Panc1 (cell line): ENCODE measurements around the gene OR8A1.

ENCODE experiments used
- CTCF ChIP-seq: fragments of 450-650 bp; IDR thresholded peaks from 2 replicates; pipeline ENCODE4 v1.5.1; 2017; ENCODE audit warnings: mild to moderate bottlenecking
- POLR2AphosphoS5 ChIP-seq: IDR thresholded peaks from 2 replicates; pipeline ENCODE4 v1.6.1; 2012; ENCODE audit warnings: mild to moderate bottlenecking, low read depth, low read length, moderate library complexity
- REST ChIP-seq, 2 experiments: IDR thresholded peaks; 2 replicates each; pipeline ENCODE4 v1.6.1; 2011 to 2012; ENCODE audit warnings: low read depth in 2 of 2, control low read depth in 1 of 2, low read length in 1 of 2, mild to moderate bottlenecking in 1 of 2, moderate library complexity in 1 of 2; ENCODE audit not compliant: insufficient read depth in 1 of 2
- SIN3A ChIP-seq: IDR thresholded peaks from 2 replicates; pipeline ENCODE4 v1.6.1; 2012; ENCODE audit warnings: low read depth, mild to moderate bottlenecking, low read length, moderate library complexity, borderline replicate concordance; ENCODE audit not compliant: insufficient read depth

GRCh38 chr11:124551189-124551588 lies 18.6 kb upstream of the OR8A1 start:
- TF ChIP-seq CTCF (peak; percentile 19), POLR2AphosphoS5 (no peak), REST (IDR thresholded peaks at IDR 0.05; ENCODE audit: insufficient read depth in 1 of 2, low read depth in 2 of 2, low read length in 1 of 2) (no peak), SIN3A (no peak)
